H9 (cell line): ENCODE results near the gene TMEM44. TPM values are rescaled to one million over a fixed set of nuclear protein-coding genes. Genes with fewer than 3 reads are reported as not detected.

Experiments used
- DNase-seq: peaks from one replicate; pipeline ENCODE4 v3.0.0-alpha.2; 2017
- H2AFZ ChIP-seq: one replicate; pipeline ENCODE4 v1.6.1; 2013; ENCODE audit warnings: mild to moderate bottlenecking, low read length, control low read depth, moderate library complexity
- H2AK5ac ChIP-seq: 2 replicates; pipeline ENCODE4 v1.6.1; 2013; ENCODE audit warnings: low read length, control low read depth, mixed read lengths; ENCODE audit not compliant: insufficient read length
- H2BK120ac ChIP-seq: one replicate; pipeline ENCODE4 v1.6.1; 2013; ENCODE audit warnings: low read depth, mild to moderate bottlenecking, low read length, control low read depth, inconsistent platforms; ENCODE audit not compliant: poor library complexity, severe bottlenecking
- H2BK12ac ChIP-seq: 2 replicates; pipeline ENCODE4 v1.6.1; 2013; ENCODE audit warnings: low read length, control low read depth, mixed read lengths, low read depth; ENCODE audit not compliant: insufficient read length
- H2BK15ac ChIP-seq: 2 replicates; pipeline ENCODE4 v1.6.1; 2013; ENCODE audit warnings: low read depth, low read length, control low read depth
- H2BK20ac ChIP-seq: one replicate; pipeline ENCODE4 v1.6.1; 2013; ENCODE audit warnings: low read depth, mild to moderate bottlenecking, low read length, control low read depth, inconsistent platforms; ENCODE audit not compliant: poor library complexity, severe bottlenecking
- H2BK5ac ChIP-seq: 2 replicates; pipeline ENCODE4 v1.6.1; 2013; ENCODE audit warnings: low read length, control low read depth, mixed read lengths; ENCODE audit not compliant: insufficient read length
- H3K14ac ChIP-seq: 2 replicates; pipeline ENCODE4 v1.6.1; 2013; ENCODE audit warnings: low read length, control low read depth; ENCODE audit not compliant: insufficient read depth
- H3K18ac ChIP-seq: 2 replicates; pipeline ENCODE4 v1.6.1; 2013; ENCODE audit warnings: low read depth, mild to moderate bottlenecking, mixed read lengths, low read length, control low read depth; ENCODE audit not compliant: insufficient read length
- H3K23ac ChIP-seq: 2 replicates; pipeline ENCODE4 v1.6.1; 2013; ENCODE audit warnings: low read length, control low read depth, mixed read lengths, low read depth; ENCODE audit not compliant: insufficient read length
- H3K23me2 ChIP-seq: 2 replicates; pipeline ENCODE4 v1.6.1; 2013; ENCODE audit warnings: low read depth, mild to moderate bottlenecking, mixed read lengths, low read length, control low read depth; ENCODE audit not compliant: insufficient read length, poor library complexity, severe bottlenecking
- H3K27ac ChIP-seq: 2 replicates; pipeline ENCODE4 v1.5.1; 2013; ENCODE audit warnings: low read length, control low read depth, mixed read lengths, low read depth; ENCODE audit not compliant: insufficient read length
- H3K27me3 ChIP-seq: 2 replicates; pipeline ENCODE4 v1.6.1; 2013; ENCODE audit warnings: low read length, control low read depth, inconsistent platforms; ENCODE audit not compliant: insufficient read depth
- H3K4ac ChIP-seq: 2 replicates; pipeline ENCODE4 v1.6.1; 2013; ENCODE audit warnings: low read depth, mild to moderate bottlenecking, control low read depth, inconsistent platforms, low read length, moderate library complexity
- H3K4me1 ChIP-seq: 2 replicates; pipeline ENCODE4 v1.6.1; 2013; ENCODE audit warnings: low read length, control low read depth, inconsistent platforms; ENCODE audit not compliant: insufficient read depth
- H3K4me2 ChIP-seq: 2 replicates; pipeline ENCODE4 v1.6.1; 2013; ENCODE audit warnings: low read length, control low read depth, mixed read lengths; ENCODE audit not compliant: insufficient read length, insufficient read depth
- H3K56ac ChIP-seq: 2 replicates; pipeline ENCODE4 v1.6.1; 2013; ENCODE audit warnings: low read depth, mild to moderate bottlenecking, mixed read lengths, low read length, control low read depth; ENCODE audit not compliant: insufficient read length
- H3K79me1 ChIP-seq: 2 replicates; pipeline ENCODE4 v1.6.1; 2013; ENCODE audit warnings: low read depth, mild to moderate bottlenecking, moderate library complexity, low read length, control low read depth, inconsistent platforms; ENCODE audit not compliant: insufficient read depth, poor library complexity, severe bottlenecking
- H3K79me2 ChIP-seq: 2 replicates; pipeline ENCODE4 v1.6.1; 2013; ENCODE audit warnings: low read length, control low read depth, inconsistent platforms; ENCODE audit not compliant: insufficient read depth
- H3K9ac ChIP-seq: 2 replicates; pipeline ENCODE4 v1.6.1; 2013; ENCODE audit warnings: low read length, control low read depth, mixed read lengths; ENCODE audit not compliant: insufficient read length; ENCODE audit errors: extremely low read depth
- H3K9me3 ChIP-seq: one replicate; pipeline ENCODE4 v1.6.1; 2013; ENCODE audit warnings: low read depth, low read length, inconsistent platforms; ENCODE audit not compliant: control insufficient read depth
- H3T11ph ChIP-seq: one replicate; pipeline ENCODE4 v1.6.1; 2013; ENCODE audit warnings: mild to moderate bottlenecking, low read length, control low read depth, inconsistent platforms
- H4K20me1 ChIP-seq: one replicate; pipeline ENCODE4 v1.6.1; 2013; ENCODE audit not compliant: control insufficient read depth, insufficient read length, insufficient read depth
- H4K5ac ChIP-seq: 2 replicates; pipeline ENCODE4 v1.6.1; 2013; ENCODE audit warnings: low read depth, mild to moderate bottlenecking, mixed read lengths, low read length, control low read depth; ENCODE audit not compliant: insufficient read length
- H4K8ac ChIP-seq: replicated peaks from 2 replicates; pipeline ENCODE4 v1.6.1; 2013; ENCODE audit warnings: low read length, control low read depth, mixed read lengths, low read depth; ENCODE audit not compliant: insufficient read length
- H4K91ac ChIP-seq: 2 replicates; pipeline ENCODE4 v1.6.1; 2013; ENCODE audit warnings: low read depth, mild to moderate bottlenecking, moderate library complexity, mixed read lengths, low read length, control low read depth; ENCODE audit not compliant: insufficient read length
- H3K27ac Mint-ChIP-seq, 3 experiments: 2 replicates in 2 of 3; 3 replicates in 1 of 3; pipeline ENCODE4 v1.8.0; 2020 to 2021; ENCODE audit warnings: mixed read lengths in 3 of 3, mild to moderate bottlenecking in 1 of 3, moderate library complexity in 1 of 3
- H3K27me3 Mint-ChIP-seq: 2 replicates; pipeline ENCODE4 v1.8.0; 2021; ENCODE audit warnings: low read depth, mild to moderate bottlenecking, moderate library complexity, mixed read lengths
- H3K36me3 Mint-ChIP-seq, 3 experiments: 2 replicates in 2 of 3; 3 replicates in 1 of 3; pipeline ENCODE4 v1.8.0; 2020 to 2021; ENCODE audit warnings: low read depth in 3 of 3, mixed read lengths in 3 of 3; ENCODE audit not compliant: insufficient read depth in 1 of 3
- H3K4me1 Mint-ChIP-seq, 2 experiments: 2 replicates each; pipeline ENCODE4 v1.8.0; 2020; ENCODE audit warnings: mixed read lengths in 2 of 2
- H3K4me3 Mint-ChIP-seq, 2 experiments: 2 replicates in 1 of 2; 3 replicates in 1 of 2; pipeline ENCODE4 v1.8.0; 2020 to 2021; ENCODE audit warnings: mild to moderate bottlenecking in 2 of 2, mixed read lengths in 2 of 2, moderate library complexity in 1 of 2
- H3K9me3 Mint-ChIP-seq, 2 experiments: 2 replicates in 1 of 2; 3 replicates in 1 of 2; pipeline ENCODE4 v1.8.0; 2020; ENCODE audit warnings: mild to moderate bottlenecking in 2 of 2, mixed read lengths in 2 of 2, moderate library complexity in 1 of 2
- CTCF ChIP-seq: fragments of 200-600 bp; sonication (generic); conservative IDR thresholded peaks from 3 replicates; pipeline ENCODE4 v1.8.0; 2021; ENCODE audit warnings: antibody characterized with exemption, mild to moderate bottlenecking
- WGBS: extraction: QIAGEN DNeasy Blood & Tissue Kit; methylation state at CpG from one replicate; pipeline ENCODE4 v1.1.7; 2013; ENCODE audit warnings: missing lambda C conversion rate, low lambda C conversion rate, mixed read lengths; ENCODE audit not compliant: insufficient read length; ENCODE audit errors: extremely low coverage; 5-methylcytosine and 5-hydroxymethylcytosine counted together
- total RNA-seq: library from RNA; stranded (reverse); gene quantifications from 2 replicates; pipeline ENCODE4 v1.2.1, GENCODE V29; 2021

TMEM44 gene
- total RNA-seq, 1 experiment from 2014 or later, result 19.8 TPM

- Histone ChIP-seq H3K79me2 (no peaks in the 10 kb centered on the region), H3K14ac (no peak overlapping the region), H3K9ac (no peak overlapping the region), H3K18ac (no peak overlapping the region), H3K23ac (no peak overlapping the region), H3K56ac (no peak overlapping the region), H2BK20ac (no peak overlapping the region), H3K4me1 (no peaks in the 10 kb centered on the region), H2BK15ac (no peak overlapping the region), H4K8ac (no peak overlapping the region), H2AFZ (no peak overlapping the region), H3K4me2 (no peak overlapping the region), H2AK5ac (no peak overlapping the region), H2BK5ac (no peak overlapping the region), H4K5ac (no peak overlapping the region), H3K4ac (no peak overlapping the region), H3K23me2 (peaks cover 16% of the 10 kb centered on the region), H3K27ac (no peak overlapping the region), H3T11ph (no peak overlapping the region), H2BK120ac (no peak overlapping the region), H4K91ac (no peak overlapping the region), H4K20me1 (no peaks in the 10 kb centered on the region), H3K27me3 (peaks cover 22% of the 10 kb centered on the region; the same call in 1 of the 2 replicates), H2BK12ac (no peak overlapping the region), H3K79me1 (no peaks in the 10 kb centered on the region), H3K9me3 (no peaks in the 10 kb centered on the region)
- no peak overlapping the region for H3K4me3 Mint-ChIP-seq
- WGBS, result no CpG with 5 or more reads among the region's 4 CpGs
- no peaks in the 10 kb centered on the region for H3K36me3 Mint-ChIP-seq
- H3K9me3 Mint-ChIP-seq, result no peaks in the 10 kb centered on the region; a peak in 1 of 5 replicates
- H3K27ac Mint-ChIP-seq, result no peak overlapping the region; a peak in 1 of 7 replicates
- TF ChIP-seq CTCF, result no peak
- H3K27me3 Mint-ChIP-seq, result peaks cover 53% of the 10 kb centered on the region
- peaks cover 8 to 12% of the 10 kb centered on the region in 2 experiments for H3K4me1 Mint-ChIP-seq
- no peak for DNase-seq
Measured at GRCh38 chr3:194682189-194682693, 49.0 kb upstream of the TMEM44 start.
